Putamen (tissue), 1 donor: ENCODE measurements around the gene GRIK3.

Source experiments
- DNase-seq: peaks from one replicate; pipeline ENCODE4 v3.0.0-alpha.2; 2016; ENCODE audit warnings: low spot score

Gene GRIK3

GRCh38 chr1:36981126-36981525 is 53.2 kb downstream of the GRIK3 start:
- no peak for DNase-seq

GRCh38 chr1:36977731-36978406 is 56.4 kb downstream of the GRIK3 start:
- DNase-seq, result no peak

GRCh38 chr1:36975642-36976041 is 58.7 kb downstream of the GRIK3 start:
- DNase-seq, result no peak

- no peak for DNase-seq
Observed at GRCh38 chr1:36973056-36973455, 61.3 kb downstream of the GRIK3 start.

GRCh38 chr1:36971852-36972618 is 62.3 kb downstream of the GRIK3 start:
- DNase-seq, result no peak

GRCh38 chr1:36968730-36969129 is 65.6 kb downstream of the GRIK3 start:
- no peak for DNase-seq

GRCh38 chr1:36966242-36966641 is 68.1 kb downstream of the GRIK3 start:
- DNase-seq, result no peak

GRCh38 chr1:36965275-36966159 is 68.8 kb downstream of the GRIK3 start:
- no peak for DNase-seq

- no peak for DNase-seq
Observed at GRCh38 chr1:36964830-36965229, 69.5 kb downstream of the GRIK3 start.

- DNase-seq, result no peak
Observed at GRCh38 chr1:36963006-36963405, 71.3 kb downstream of the GRIK3 start.

- no peak for DNase-seq
Observed at GRCh38 chr1:36961062-36961615, 73.2 kb downstream of the GRIK3 start.

GRCh38 chr1:36956570-36956969 is 77.7 kb downstream of the GRIK3 start:
- no peak for DNase-seq

GRCh38 chr1:36955016-36955415 is 79.3 kb downstream of the GRIK3 start:
- DNase-seq, result no peak

GRCh38 chr1:36953061-36953460 is 81.3 kb downstream of the GRIK3 start:
- DNase-seq, result no peak

- no peak for DNase-seq
Observed at GRCh38 chr1:36951761-36952160, 82.6 kb downstream of the GRIK3 start.

- DNase-seq, result no peak
Observed at GRCh38 chr1:36951292-36951750, 83.0 kb downstream of the GRIK3 start.

GRCh38 chr1:36950604-36951291 is 83.6 kb downstream of the GRIK3 start:
- no peak for DNase-seq

GRCh38 chr1:36948606-36949005 is 85.7 kb downstream of the GRIK3 start:
- DNase-seq, result no peak

- no peak for DNase-seq
Observed at GRCh38 chr1:36948147-36948546, 86.2 kb downstream of the GRIK3 start.

GRCh38 chr1:36947384-36947783 is 86.9 kb downstream of the GRIK3 start:
- DNase-seq, result no peak

GRCh38 chr1:36944883-36945282 is 89.4 kb downstream of the GRIK3 start:
- no peak for DNase-seq

GRCh38 chr1:36942148-36942547 is 92.2 kb downstream of the GRIK3 start:
- DNase-seq, result no peak
